ENCODE results near the gene ANO3. TPM values are rescaled to one million over a fixed set of nuclear protein-coding genes. Genes with fewer than 3 reads are reported as not detected.

Gene ANO3
- total RNA-seq, 1 donor from 2014 or later, result 0.12 TPM

- DNase-seq (ENCODE audit: extremely low read depth, low read depth, low spot score), result no peak
Observed at GRCh38 chr11:26483108-26483507, 151.2 kb downstream of the ANO3 start.

- no peak for DNase-seq (ENCODE audit: extremely low read depth, low read depth, low spot score)
Observed at GRCh38 chr11:26490546-26490945, 158.6 kb downstream of the ANO3 start.

GRCh38 chr11:26493616-26494015 lies 161.7 kb downstream of the ANO3 start:
- DNase-seq (ENCODE audit: extremely low read depth, low read depth, low spot score), result no peak

GRCh38 chr11:26507229-26507628 lies 175.3 kb downstream of the ANO3 start:
- DNase-seq (ENCODE audit: extremely low read depth, low read depth, low spot score), result no peak

- no peak for DNase-seq (ENCODE audit: extremely low read depth, low read depth, low spot score)
Observed at GRCh38 chr11:26510164-26510563, 178.2 kb downstream of the ANO3 start.

GRCh38 chr11:26510756-26511155 lies 178.8 kb downstream of the ANO3 start:
- DNase-seq (ENCODE audit: extremely low read depth, low read depth, low spot score), result no peak

- DNase-seq (ENCODE audit: extremely low read depth, low read depth, low spot score), result no peak
Observed at GRCh38 chr11:26512196-26512595, 180.3 kb downstream of the ANO3 start.

- DNase-seq (ENCODE audit: extremely low read depth, low read depth, low spot score), result no peak
Observed at GRCh38 chr11:26519469-26519868, 187.5 kb downstream of the ANO3 start.

GRCh38 chr11:26522912-26523610 lies 191.1 kb downstream of the ANO3 start:
- DNase-seq (ENCODE audit: extremely low read depth, low read depth, low spot score), result no peak

- no peak for DNase-seq (ENCODE audit: extremely low read depth, low read depth, low spot score)
Observed at GRCh38 chr11:26527685-26528084, 195.8 kb downstream of the ANO3 start.

- DNase-seq (ENCODE audit: extremely low read depth, low read depth, low spot score), result no peak
Observed at GRCh38 chr11:26537341-26537740, 205.4 kb downstream of the ANO3 start.

GRCh38 chr11:26539517-26539916 lies 207.6 kb downstream of the ANO3 start:
- DNase-seq (ENCODE audit: extremely low read depth, low read depth, low spot score), result no peak

GRCh38 chr11:26541870-26542269 lies 209.9 kb downstream of the ANO3 start:
- no peak for DNase-seq (ENCODE audit: extremely low read depth, low read depth, low spot score)

GRCh38 chr11:26549176-26549575 lies 217.2 kb downstream of the ANO3 start:
- DNase-seq (ENCODE audit: extremely low read depth, low read depth, low spot score), result no peak

GRCh38 chr11:26550022-26550421 lies 218.1 kb downstream of the ANO3 start:
- DNase-seq (ENCODE audit: extremely low read depth, low read depth, low spot score), result no peak

- DNase-seq (ENCODE audit: extremely low read depth, low read depth, low spot score), result no peak
Observed at GRCh38 chr11:26551186-26551801, 219.4 kb downstream of the ANO3 start.

- DNase-seq (ENCODE audit: extremely low read depth, low read depth, low spot score), result no peak
Observed at GRCh38 chr11:26553182-26553581, 221.3 kb downstream of the ANO3 start.

- DNase-seq (ENCODE audit: extremely low read depth, low read depth, low spot score), result no peak
Observed at GRCh38 chr11:26554455-26554854, 222.5 kb downstream of the ANO3 start.

GRCh38 chr11:26556582-26556981 lies 224.7 kb downstream of the ANO3 start:
- DNase-seq (ENCODE audit: extremely low read depth, low read depth, low spot score), result no peak

- no peak for DNase-seq (ENCODE audit: extremely low read depth, low read depth, low spot score)
Observed at GRCh38 chr11:26557666-26558065, 225.7 kb downstream of the ANO3 start.

GRCh38 chr11:26558190-26558589 lies 226.3 kb downstream of the ANO3 start:
- DNase-seq (ENCODE audit: extremely low read depth, low read depth, low spot score), result no peak

- DNase-seq (ENCODE audit: extremely low read depth, low read depth, low spot score), result no peak
Observed at GRCh38 chr11:26569646-26570045, 237.7 kb downstream of the ANO3 start.
